Calu3 (cell line): ENCODE measurements around the gene FAM135A. TPM values are rescaled to one million over a fixed set of nuclear protein-coding genes. Genes with fewer than 3 reads are reported as not detected.
A peak's percentile ranks its signal among the peaks of the same experiment; 100 is the strongest.

Source experiments
- BruUV-seq: library from RNA; stranded (reverse); fragments of 400-500 nt; replicated peaks from 2 replicates; lab custom pipeline; 2021; lab: Mats Ljungman, UMichigan
- CTCF ChIA-PET: fragments of 300-600 bp; sonication (Branson Sonifier 250); formaldehyde crosslinking; loops from one replicate; lab custom pipeline; 2022; ENCODE audit warnings: antibody characterized with exemption; lab: Charles Lee
- DNase-seq: peaks from one replicate; pipeline ENCODE4 v3.0.0; 2022
- H3K27ac Mint-ChIP-seq: one replicate; pipeline ENCODE4 v1.8.0; 2022; ENCODE audit warnings: mixed read lengths; ENCODE audit not compliant: unreplicated experiment
- H3K27me3 Mint-ChIP-seq: one replicate; pipeline ENCODE4 v1.8.0; 2022; ENCODE audit warnings: mixed read lengths; ENCODE audit not compliant: unreplicated experiment
- H3K36me3 Mint-ChIP-seq: one replicate; pipeline ENCODE4 v1.8.0; 2022; ENCODE audit warnings: mild to moderate bottlenecking, moderate library complexity, mixed read lengths; ENCODE audit not compliant: insufficient read depth, unreplicated experiment
- H3K4me1 Mint-ChIP-seq: one replicate; pipeline ENCODE4 v1.8.0; 2022; ENCODE audit warnings: mild to moderate bottlenecking, low read depth, mixed read lengths; ENCODE audit not compliant: unreplicated experiment
- H3K4me3 Mint-ChIP-seq: one replicate; pipeline ENCODE4 v1.8.0; 2022; ENCODE audit warnings: mild to moderate bottlenecking, low read depth, moderate library complexity, mixed read lengths; ENCODE audit not compliant: unreplicated experiment
- H3K9me3 Mint-ChIP-seq: one replicate; pipeline ENCODE4 v1.8.0; 2022; ENCODE audit warnings: low read depth, mixed read lengths; ENCODE audit not compliant: unreplicated experiment
- intact Hi-C: fragments of 100-400 bp; cut with micrococcal nuclease; formaldehyde crosslinking; loops from one replicate; pipeline ENCODE4 v1.10.0; 2022; ENCODE audit not compliant: unreplicated experiment
- total RNA-seq: library from RNA; stranded (reverse); gene quantifications from 2 replicates; pipeline ENCODE4 v1.2.3, GENCODE V29; 2022
- TF ChIP-seq, protein P1 (sequence below): fragments of 200-600 bp; IDR thresholded peaks from one replicate; pipeline ENCODE4 v1.8.0; 2022; ENCODE audit warnings: antibody characterized with exemption; ENCODE audit not compliant: unreplicated experiment

FAM135A gene
- total RNA-seq, 1 experiment from 2014 or later: 89.2 TPM

DNA sequence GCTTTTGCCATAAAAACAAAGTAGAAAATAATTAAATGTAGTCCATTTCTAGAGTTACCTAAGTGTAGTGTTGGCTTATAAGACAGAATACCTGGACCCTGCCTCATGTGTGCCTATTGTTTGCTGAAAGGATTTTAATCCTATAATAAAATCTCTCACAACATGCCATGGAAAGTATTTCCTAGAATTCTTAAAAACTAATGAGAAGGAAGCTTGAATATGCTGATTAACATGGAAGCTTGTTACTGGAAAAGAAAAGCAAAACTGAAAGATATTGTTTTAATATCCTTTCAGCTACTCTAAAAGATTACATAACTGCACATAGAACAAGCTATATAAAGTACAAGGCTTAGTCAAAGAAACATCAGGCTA is 18.0 kb upstream of the FAM135A start:
- no peak for DNase-seq
- H3K27ac Mint-ChIP-seq: no peak overlapping the region
- peaks cover 20% of the 10 kb centered on the region for H3K36me3 Mint-ChIP-seq
- intact Hi-C loops: no loop called here
- H3K4me1 Mint-ChIP-seq: peaks cover 61% of the 10 kb centered on the region
- no TSS peak for BruUV-seq
- CTCF ChIA-PET: no interaction called here
- TF ChIP-seq, protein P1, sequence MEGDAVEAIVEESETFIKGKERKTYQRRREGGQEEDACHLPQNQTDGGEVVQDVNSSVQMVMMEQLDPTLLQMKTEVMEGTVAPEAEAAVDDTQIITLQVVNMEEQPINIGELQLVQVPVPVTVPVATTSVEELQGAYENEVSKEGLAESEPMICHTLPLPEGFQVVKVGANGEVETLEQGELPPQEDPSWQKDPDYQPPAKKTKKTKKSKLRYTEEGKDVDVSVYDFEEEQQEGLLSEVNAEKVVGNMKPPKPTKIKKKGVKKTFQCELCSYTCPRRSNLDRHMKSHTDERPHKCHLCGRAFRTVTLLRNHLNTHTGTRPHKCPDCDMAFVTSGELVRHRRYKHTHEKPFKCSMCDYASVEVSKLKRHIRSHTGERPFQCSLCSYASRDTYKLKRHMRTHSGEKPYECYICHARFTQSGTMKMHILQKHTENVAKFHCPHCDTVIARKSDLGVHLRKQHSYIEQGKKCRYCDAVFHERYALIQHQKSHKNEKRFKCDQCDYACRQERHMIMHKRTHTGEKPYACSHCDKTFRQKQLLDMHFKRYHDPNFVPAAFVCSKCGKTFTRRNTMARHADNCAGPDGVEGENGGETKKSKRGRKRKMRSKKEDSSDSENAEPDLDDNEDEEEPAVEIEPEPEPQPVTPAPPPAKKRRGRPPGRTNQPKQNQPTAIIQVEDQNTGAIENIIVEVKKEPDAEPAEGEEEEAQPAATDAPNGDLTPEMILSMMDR: no peak
- H3K27me3 Mint-ChIP-seq: no peaks in the 10 kb centered on the region
- H3K4me3 Mint-ChIP-seq: no peak overlapping the region
- peaks cover 5% of the 10 kb centered on the region for H3K9me3 Mint-ChIP-seq

GRCh38 chr6:70396163-70396562 is 17.1 kb upstream of the FAM135A start:
- H3K27me3 Mint-ChIP-seq: no peaks in the 10 kb centered on the region
- peak overlapping the region; percentile 90 for H3K27ac Mint-ChIP-seq
- no TSS peak for BruUV-seq
- CTCF ChIA-PET: no interaction called here
- H3K9me3 Mint-ChIP-seq: peaks cover 5% of the 10 kb centered on the region
- no peak for DNase-seq
- TF ChIP-seq, protein P1: no peak
- peaks cover 64% of the 10 kb centered on the region for H3K4me1 Mint-ChIP-seq
- H3K4me3 Mint-ChIP-seq: no peak overlapping the region
- H3K36me3 Mint-ChIP-seq: peaks cover 20% of the 10 kb centered on the region
- intact Hi-C loops: no loop called here

- Mint-ChIP-seq H3K9me3 (peaks cover 5% of the 10 kb centered on the region), H3K27me3 (no peaks in the 10 kb centered on the region), H3K4me1 (peaks cover 70% of the 10 kb centered on the region), H3K36me3 (peaks cover 20% of the 10 kb centered on the region), H3K27ac (peak overlapping the region; percentile 90), H3K4me3 (peak overlapping the region; percentile 50)
- BruUV-seq: no TSS peak
- TF ChIP-seq, protein P1: no peak
- CTCF ChIA-PET: interaction anchor here (1.0 to 2.1 kb wide), 4 partner anchors 9 to 87 kb away, joined by 3 to 18 read pairs (median 4); no protein-coding TSS in a partner anchor
- DNase-seq: no peak
- intact Hi-C loops: no loop called here
Observed at GRCh38 chr6:70396796-70397729, 16.2 kb upstream of the FAM135A start.

DNA sequence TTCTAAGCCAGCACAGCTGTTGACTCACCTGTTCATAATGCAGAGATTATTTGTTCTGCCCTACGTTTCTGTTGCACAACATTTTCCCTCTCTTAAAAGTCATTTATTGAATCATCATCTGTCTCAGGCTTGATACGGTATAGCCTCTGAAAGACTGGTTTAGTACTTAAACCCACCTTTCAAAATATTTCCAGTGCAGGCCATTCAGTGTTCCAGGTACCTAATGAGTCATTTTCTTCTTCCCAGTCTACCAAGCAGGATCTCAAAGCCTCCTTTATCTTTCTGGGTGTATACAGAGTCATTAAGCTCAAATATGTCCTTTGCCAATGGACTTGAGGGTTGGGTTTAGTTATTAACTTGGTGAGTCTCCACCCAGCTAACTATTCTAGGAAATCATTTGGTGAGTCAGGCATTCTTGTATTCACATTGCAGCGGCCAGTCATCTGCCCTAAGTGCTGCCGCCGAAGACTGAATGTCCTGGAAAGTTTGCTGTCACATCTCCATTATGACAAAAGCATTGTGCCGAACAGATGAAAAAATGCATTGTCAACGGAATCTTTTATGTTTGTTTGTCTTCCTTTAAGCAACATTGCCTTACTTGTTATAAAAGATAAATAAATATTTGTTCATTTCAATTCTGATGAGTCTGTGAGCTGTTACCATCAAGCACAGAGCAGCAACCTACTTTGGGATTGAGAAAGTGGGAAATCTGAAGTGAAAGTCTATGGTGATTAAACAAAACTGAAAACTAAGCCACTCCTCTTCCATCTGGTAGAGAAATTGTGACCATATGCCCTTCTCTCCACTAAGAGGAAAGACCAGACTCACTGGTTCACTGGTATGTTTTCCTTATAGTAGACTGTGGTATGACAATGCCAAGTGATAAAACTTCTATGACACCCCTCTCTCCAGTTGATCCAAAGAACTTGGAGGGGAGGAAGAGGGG is 14.3 kb upstream of the FAM135A start:
- CTCF ChIA-PET: interaction anchor here (0.7 to 2.1 kb wide), 12 partner anchors 11 to 178 kb away, joined by 3 to 32 read pairs (median 6); partner anchors contain the start of gene FAM135A
- peak; percentile 79 for DNase-seq
- TSS peak; percentile 98 for BruUV-seq
- H3K36me3 Mint-ChIP-seq: peaks cover 20% of the 10 kb centered on the region
- H3K9me3 Mint-ChIP-seq: peaks cover 2% of the 10 kb centered on the region
- H3K27ac Mint-ChIP-seq: peak overlapping the region; percentile 90
- TF ChIP-seq, protein P1: no peak
- intact Hi-C loops: loop anchor here (1.0 to 2.0 kb wide), 4 partner anchors 14 to 28 kb away; partner anchors contain the start of gene FAM135A
- no peaks in the 10 kb centered on the region for H3K27me3 Mint-ChIP-seq
- H3K4me3 Mint-ChIP-seq: peak overlapping the region; percentile 63
- peaks cover 86% of the 10 kb centered on the region for H3K4me1 Mint-ChIP-seq
